Thymus (tissue), 11 donors: Measurements from ENCODE around the gene B3GAT2. TPM values are rescaled to one million over a fixed set of nuclear protein-coding genes. Genes with fewer than 3 reads are reported as not detected.

Experiments
- DNase-seq, 9 donors: peaks; one replicate each; pipeline ENCODE4 v3.0.0-alpha.2; 2013; ENCODE audit warnings: low spot score in 9 of 9, low read depth in 6 of 9, missing footprints in 1 of 9
- H3K27ac ChIP-seq, 2 donors: one replicate each; pipeline ENCODE4 v1.5.1; 2013; ENCODE audit warnings: control low read depth in 1 of 2, low read depth in 1 of 2, low read length in 1 of 2, mild to moderate bottlenecking in 1 of 2, moderate library complexity in 1 of 2
- H3K27me3 ChIP-seq, 2 donors: one replicate each; pipeline ENCODE4 v1.5.1; 2013; ENCODE audit warnings: low read length in 1 of 2; ENCODE audit not compliant: control insufficient read depth in 2 of 2, insufficient read depth in 1 of 2
- H3K36me3 ChIP-seq, 2 donors: one replicate each; pipeline ENCODE4 v1.5.1; 2013; ENCODE audit warnings: low read length in 1 of 2, mild to moderate bottlenecking in 1 of 2, moderate library complexity in 1 of 2; ENCODE audit not compliant: control insufficient read depth in 2 of 2, insufficient read depth in 2 of 2
- H3K4me1 ChIP-seq, 2 donors: one replicate each; pipeline ENCODE4 v1.5.1; 2013; ENCODE audit warnings: low read length in 2 of 2; ENCODE audit not compliant: control insufficient read depth in 2 of 2, insufficient read depth in 2 of 2
- H3K4me3 ChIP-seq, 2 donors: one replicate each; pipeline ENCODE4 v1.5.1; 2013; ENCODE audit warnings: low read length in 2 of 2, control low read depth in 1 of 2, mild to moderate bottlenecking in 1 of 2
- H3K9me3 ChIP-seq, 2 donors: one replicate each; pipeline ENCODE4 v1.5.1; 2013; ENCODE audit warnings: low read length in 1 of 2, mild to moderate bottlenecking in 1 of 2; ENCODE audit not compliant: control insufficient read depth in 2 of 2, insufficient read depth in 1 of 2
- WGBS: extraction: QIAGEN DNeasy Blood & Tissue Kit; methylation state at CpG from one replicate; pipeline ENCODE4 v1.1.7; 2013; 5-methylcytosine and 5-hydroxymethylcytosine counted together
- polyA plus RNA-seq: library from polyadenylated mRNA; stranded (reverse); fragments of 200-250 nt; gene quantifications from one replicate; pipeline ENCODE4 v1.2.3, GENCODE V29; 2013
- total RNA-seq: library from RNA; stranded (reverse); fragments of 120-200 nt; gene quantifications from one replicate; pipeline ENCODE4 v1.2.4, GENCODE V29; 2013
- donor health status: healthy.

Gene B3GAT2
- total and polyA plus RNA-seq, 2 donors = 0.46 to 1.3 TPM

DNA sequence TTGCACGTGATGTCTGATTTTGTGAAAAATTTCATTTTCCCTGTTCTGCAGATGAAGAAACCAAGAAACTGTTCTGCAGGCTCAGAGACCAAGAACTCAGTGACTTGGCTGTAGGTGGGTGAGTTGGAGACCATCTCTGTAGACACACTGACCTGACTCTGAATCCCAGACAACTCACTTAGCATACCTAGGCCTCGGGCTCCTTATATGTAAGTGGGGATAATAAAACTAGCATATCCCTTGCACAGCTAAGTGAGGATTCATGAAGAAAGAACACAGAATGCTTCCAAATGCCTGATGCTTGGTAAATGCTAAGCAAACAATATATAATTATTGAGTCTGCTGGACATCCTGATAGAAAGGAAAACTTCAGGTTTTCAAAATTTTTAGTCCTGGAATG is 70.8 kb downstream of the B3GAT2 start:
- no peak overlapping the region for H3K4me3 ChIP-seq
- DNase-seq = no peak
- no peaks in the 10 kb centered on the region for H3K9me3 ChIP-seq
- no peaks in the 10 kb centered on the region for H3K36me3 ChIP-seq
- 96% methylated on average over 2 of the region's 2 CpGs for WGBS
- H3K4me1 ChIP-seq = no peaks in the 10 kb centered on the region
- H3K27ac ChIP-seq = no peak overlapping the region
- peaks cover 0 to 2% of the 10 kb centered on the region in 2 donors for H3K27me3 ChIP-seq

DNA sequence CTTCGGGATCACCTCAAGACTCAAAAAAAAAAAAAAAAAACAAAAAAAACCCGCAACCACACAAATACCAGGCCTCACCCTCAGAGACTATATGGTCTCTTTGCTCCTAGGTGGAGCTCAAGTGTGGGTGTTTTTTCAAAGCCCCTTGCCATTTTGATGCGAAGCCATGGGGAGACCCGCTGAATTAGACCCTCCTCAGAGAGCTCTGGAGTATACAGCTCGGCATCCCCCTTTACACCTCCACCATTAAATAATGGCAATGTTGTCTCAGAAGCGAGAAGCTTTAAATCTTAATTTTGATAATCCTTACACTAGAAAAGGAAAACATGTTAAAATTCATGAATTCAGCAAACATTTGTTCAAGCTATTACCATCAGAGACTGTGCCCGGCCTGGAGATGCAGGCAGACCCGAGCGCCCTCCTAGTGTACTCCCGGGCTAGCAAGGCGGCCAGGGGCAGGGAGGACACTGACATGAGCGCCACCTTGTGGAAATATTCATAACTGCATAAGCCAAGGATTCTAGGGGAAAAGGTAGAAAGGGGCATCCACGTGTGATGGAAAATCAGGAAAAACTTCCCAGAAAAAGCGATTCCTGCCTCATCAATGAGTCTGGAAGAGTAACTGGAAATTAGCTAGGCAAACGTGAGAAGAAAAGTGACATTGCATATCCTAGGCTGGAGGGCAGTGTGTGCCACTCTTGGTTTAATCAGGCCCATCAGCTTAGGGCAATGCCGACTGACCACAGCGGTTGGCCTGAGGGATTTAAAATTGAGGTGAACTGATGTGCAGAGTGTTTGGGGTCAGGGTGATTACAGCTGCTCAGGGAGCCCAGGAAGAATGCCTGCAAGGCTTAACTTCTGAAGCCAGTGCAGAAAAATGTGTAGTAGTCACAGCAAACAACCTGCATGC is 72.5 kb downstream of the B3GAT2 start:
- 51% methylated on average over 17 of the region's 17 CpGs for WGBS
- DNase-seq = peak; percentile 9 to 66 (median 34)

DNA sequence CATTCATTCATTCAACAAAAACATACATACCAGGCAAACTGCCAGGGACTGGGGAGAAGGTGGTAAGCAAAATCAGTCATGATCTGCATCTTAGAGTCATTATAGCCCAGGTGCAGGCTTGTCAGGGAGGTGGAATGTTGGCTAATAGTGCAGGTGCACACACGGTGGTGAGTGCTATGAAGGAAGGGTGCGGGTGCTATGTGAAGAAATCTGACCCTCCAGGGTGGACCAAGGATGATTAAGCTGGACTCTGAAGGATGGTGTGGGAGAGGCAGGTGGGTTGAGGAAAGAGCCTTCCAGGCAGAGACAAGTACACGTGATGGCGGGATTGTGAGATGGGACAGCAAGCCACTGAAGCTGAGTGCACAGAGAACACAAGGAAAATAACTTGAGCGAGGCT is 77.4 kb downstream of the B3GAT2 start:
- Histone ChIP-seq H3K27me3 (peaks cover 0 to 2% of the 10 kb centered on the region in 2 donors), H3K36me3 (no peaks in the 10 kb centered on the region), H3K27ac (no peak overlapping the region), H3K4me1 (no peaks in the 10 kb centered on the region), H3K9me3 (peaks cover 0 to 3% of the 10 kb centered on the region in 2 donors), H3K4me3 (no peak overlapping the region)
- DNase-seq = no peak
- 91% methylated on average over 5 of the region's 5 CpGs for WGBS

More for the DNA sequence above, 72.5 kb downstream of the B3GAT2 start:
- Histone ChIP-seq H3K36me3 (no peaks in the 10 kb centered on the region), H3K27me3 (peaks cover 0 to 2% of the 10 kb centered on the region in 2 donors), H3K27ac (no peak overlapping the region), H3K9me3 (no peaks in the 10 kb centered on the region), H3K4me3 (no peak overlapping the region), H3K4me1 (no peaks in the 10 kb centered on the region)

DNA sequence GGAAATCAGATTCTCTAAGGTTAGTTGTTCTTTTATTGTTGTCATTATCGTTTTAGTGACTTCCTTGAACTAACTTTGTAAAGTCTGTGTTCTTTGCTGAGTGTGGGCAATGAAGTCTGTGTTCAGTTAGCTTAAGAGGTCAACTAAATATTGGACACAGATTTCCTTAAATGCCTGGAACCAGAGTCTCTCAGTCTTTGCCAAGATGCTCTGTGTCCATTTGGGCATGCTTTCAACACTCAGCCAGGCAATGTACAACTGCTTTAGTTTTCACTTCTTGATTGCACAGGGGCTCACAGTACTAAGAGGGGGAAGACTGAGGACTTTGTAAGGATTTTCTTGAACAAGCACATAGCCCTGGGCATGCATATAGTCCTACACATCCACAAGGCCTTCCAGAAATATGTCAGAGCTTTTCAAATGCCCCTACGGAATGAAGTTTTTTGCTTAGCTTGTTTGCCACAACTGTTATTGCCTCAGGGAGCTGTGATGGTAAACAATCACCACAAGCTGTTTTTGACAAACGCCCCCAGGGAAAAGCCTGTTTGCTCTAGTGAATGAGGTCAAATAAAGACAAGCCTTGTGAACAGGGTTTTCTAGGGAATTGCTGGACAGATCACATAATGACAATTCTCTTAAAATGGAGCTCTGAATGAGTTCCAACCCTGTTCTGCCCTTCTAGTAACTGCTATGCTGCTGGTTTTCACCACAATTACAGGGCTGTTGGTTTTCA is 82.5 kb downstream of the B3GAT2 start:
- WGBS = 86% methylated on average over 3 of the region's 3 CpGs

DNA sequence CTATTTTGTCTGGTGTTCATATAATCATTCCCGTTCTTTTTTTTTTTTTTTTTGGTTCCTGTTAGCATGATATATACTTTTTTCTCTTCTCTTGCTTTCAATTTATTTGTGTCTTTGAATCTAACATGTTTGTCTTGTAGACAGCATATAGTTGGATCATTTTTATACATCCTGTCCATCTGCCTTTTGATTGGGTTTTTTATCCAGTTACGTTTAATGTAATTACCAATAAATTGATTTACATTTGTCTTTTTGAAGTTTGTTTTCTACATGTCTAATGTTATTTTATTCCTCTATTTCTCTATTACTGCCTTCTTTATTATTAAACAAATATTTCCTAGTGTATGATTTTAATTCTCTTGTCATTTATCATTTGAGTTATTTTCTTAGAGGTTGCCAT is 84.4 kb downstream of the B3GAT2 start:
- Histone ChIP-seq H3K27ac (no peak overlapping the region), H3K4me3 (no peak overlapping the region), H3K36me3 (no peaks in the 10 kb centered on the region), H3K27me3 (no peaks in the 10 kb centered on the region), H3K4me1 (no peaks in the 10 kb centered on the region), H3K9me3 (peaks cover 0 to 3% of the 10 kb centered on the region in 2 donors)
- WGBS = 97% methylated on average over 2 of the region's 2 CpGs
- DNase-seq = no peak

More for the DNA sequence above, 82.5 kb downstream of the B3GAT2 start:
- Histone ChIP-seq H3K27me3 (no peaks in the 10 kb centered on the region), H3K27ac (no peak overlapping the region), H3K9me3 (peaks cover 0 to 3% of the 10 kb centered on the region in 2 donors), H3K4me1 (no peaks in the 10 kb centered on the region), H3K4me3 (no peak overlapping the region), H3K36me3 (no peaks in the 10 kb centered on the region)
- DNase-seq = no peak

DNA sequence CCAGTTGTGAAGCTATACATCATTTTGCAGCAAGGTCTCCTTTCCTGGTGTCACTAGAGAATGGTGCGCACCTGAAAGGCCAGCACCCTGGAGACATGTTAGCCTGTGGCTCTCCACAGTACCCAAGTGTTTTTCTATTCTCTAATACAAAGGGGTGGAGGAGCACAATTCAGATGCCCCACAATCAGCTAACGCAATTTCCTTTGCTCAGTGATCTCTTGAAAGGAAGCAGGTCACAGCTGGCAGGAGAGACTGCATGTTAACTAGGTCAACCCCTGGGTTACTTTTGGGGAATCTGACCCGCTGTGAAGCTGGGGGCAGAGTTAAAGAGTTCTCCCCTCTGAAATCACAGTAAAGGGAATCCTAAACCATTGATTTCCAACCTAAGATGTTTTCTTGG is 92.5 kb downstream of the B3GAT2 start:
- Histone ChIP-seq H3K36me3 (peaks cover 2 to 3% of the 10 kb centered on the region in 2 donors), H3K4me1 (peaks cover 0 to 8% of the 10 kb centered on the region in 2 donors), H3K4me3 (no peak overlapping the region), H3K27me3 (no peaks in the 10 kb centered on the region), H3K27ac (no peak overlapping the region), H3K9me3 (no peaks in the 10 kb centered on the region)
- WGBS = 84% methylated on average over 3 of the region's 3 CpGs
- peak; percentile 20 to 74 (median 31) for DNase-seq

DNA sequence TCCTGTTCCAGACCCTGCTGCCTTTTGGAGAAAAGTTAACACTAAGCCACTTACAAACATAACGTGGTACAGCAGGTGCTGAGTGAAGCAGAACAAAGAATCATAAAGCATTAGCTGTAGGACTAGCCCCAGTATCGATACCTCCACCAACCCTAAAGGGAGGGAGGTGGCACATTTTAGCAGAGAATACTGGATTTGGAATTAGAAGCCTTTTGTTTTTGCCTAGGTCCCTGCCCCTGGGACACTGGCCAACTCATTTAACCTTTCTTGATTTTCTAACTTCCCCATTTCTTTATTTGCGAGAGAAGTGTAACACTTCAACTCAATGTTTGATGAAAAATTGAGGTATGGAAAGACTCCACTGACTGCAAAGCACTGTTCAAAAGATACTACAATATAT is 93.5 kb downstream of the B3GAT2 start:
- WGBS = 67% methylated on average over 3 of the region's 3 CpGs
- peaks cover 0 to 8% of the 10 kb centered on the region in 2 donors for H3K4me1 ChIP-seq
- H3K9me3 ChIP-seq = no peaks in the 10 kb centered on the region
- no peaks in the 10 kb centered on the region for H3K27me3 ChIP-seq
- no peak overlapping the region for H3K27ac ChIP-seq
- DNase-seq = no peak
- H3K36me3 ChIP-seq = peaks cover 2 to 9% of the 10 kb centered on the region in 2 donors
- H3K4me3 ChIP-seq = no peak overlapping the region

DNA sequence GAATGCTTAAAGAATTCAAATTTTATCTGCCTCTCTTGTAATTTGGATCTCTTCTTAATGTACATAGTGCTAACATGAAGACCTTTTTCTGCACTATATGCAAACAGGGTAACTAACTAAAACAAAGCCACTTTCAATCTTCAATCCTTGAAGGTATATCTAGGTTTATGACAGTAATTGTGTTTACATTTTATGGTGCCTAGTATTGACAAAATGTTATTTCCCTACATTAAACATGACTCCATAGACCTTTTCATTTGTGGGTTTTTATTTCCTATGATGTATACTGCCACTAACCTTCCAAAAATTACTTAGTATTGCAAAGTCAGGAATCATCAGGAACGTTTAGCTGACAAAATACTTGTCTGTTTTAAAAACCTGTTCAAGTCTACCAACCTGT is 95.9 kb downstream of the B3GAT2 start:
- H3K4me1 ChIP-seq = peaks cover 0 to 8% of the 10 kb centered on the region in 2 donors
- H3K27me3 ChIP-seq = no peaks in the 10 kb centered on the region
- H3K9me3 ChIP-seq = no peaks in the 10 kb centered on the region
- WGBS = 99% methylated on average over 1 of the region's 1 CpG
- no peak overlapping the region for H3K4me3 ChIP-seq
- no peak for DNase-seq
- no peak overlapping the region for H3K27ac ChIP-seq
- H3K36me3 ChIP-seq = peaks cover 7 to 9% of the 10 kb centered on the region in 2 donors

DNA sequence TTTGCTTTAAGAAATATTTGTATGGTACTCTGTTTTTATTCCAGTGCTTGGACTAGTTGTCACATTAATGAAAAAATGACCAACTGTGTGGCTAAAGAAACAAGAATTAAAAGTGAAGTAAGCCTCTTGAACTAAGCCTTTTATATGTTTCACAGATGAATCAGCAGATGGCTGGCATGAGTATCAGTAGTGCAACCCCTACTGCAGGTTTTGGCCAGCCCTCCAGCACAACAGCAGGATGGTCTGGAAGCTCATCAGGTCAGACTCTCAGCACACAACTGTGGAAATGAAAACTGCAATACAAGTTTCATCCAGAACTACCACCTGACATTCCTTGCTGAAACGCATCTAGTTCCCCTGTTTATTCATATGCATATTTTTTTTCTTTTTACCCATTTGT is 96.8 kb downstream of the B3GAT2 start:
- peaks cover 0 to 8% of the 10 kb centered on the region in 2 donors for H3K4me1 ChIP-seq
- H3K27ac ChIP-seq = no peak overlapping the region
- H3K9me3 ChIP-seq = no peaks in the 10 kb centered on the region
- peaks cover 7 to 9% of the 10 kb centered on the region in 2 donors for H3K36me3 ChIP-seq
- 97% methylated on average over 1 of the region's 1 CpG for whole genome bisulfite sequencing
- no peak overlapping the region for H3K4me3 ChIP-seq
- H3K27me3 ChIP-seq = no peaks in the 10 kb centered on the region
- DNase-seq = no peak
